Right ventricle myocardium inferior (tissue), 1 donor: Measurements from ENCODE around the gene ZFHX3. TPM values are rescaled to one million over a fixed set of nuclear protein-coding genes. Genes with fewer than 3 reads are reported as not detected.

ENCODE experiments used
- ATAC-seq: fragments of 200-7000 bp; cut with Tn5 transposase; one replicate; pipeline ENCODE4 v1.9.1; 2020; ENCODE audit warnings: mild to moderate bottlenecking, moderate library complexity
- DNase-seq: peaks from one replicate; pipeline ENCODE4 v3.0.0; 2021; ENCODE audit errors: missing footprints
- intact Hi-C: fragments of 100-400 bp; cut with DNase I; formaldehyde crosslinking; loops from one replicate; pipeline ENCODE4 v1.11.0; 2022
- total RNA-seq: library from RNA; stranded (reverse); fragmentation: NEBNext Ultra II Directional; extraction: Animal tissue kit (Norgen Biotek cat#: 25700); gene quantifications from one replicate; pipeline ENCODE4 v1.2.1, GENCODE V29; 2021
- donor health status: DM: no; HTN: yes; CAD: no; lungs with severe emphysema.

The ZFHX3 gene
- total RNA-seq, 1 donor from 2014 or later = 8.4 TPM

DNA sequence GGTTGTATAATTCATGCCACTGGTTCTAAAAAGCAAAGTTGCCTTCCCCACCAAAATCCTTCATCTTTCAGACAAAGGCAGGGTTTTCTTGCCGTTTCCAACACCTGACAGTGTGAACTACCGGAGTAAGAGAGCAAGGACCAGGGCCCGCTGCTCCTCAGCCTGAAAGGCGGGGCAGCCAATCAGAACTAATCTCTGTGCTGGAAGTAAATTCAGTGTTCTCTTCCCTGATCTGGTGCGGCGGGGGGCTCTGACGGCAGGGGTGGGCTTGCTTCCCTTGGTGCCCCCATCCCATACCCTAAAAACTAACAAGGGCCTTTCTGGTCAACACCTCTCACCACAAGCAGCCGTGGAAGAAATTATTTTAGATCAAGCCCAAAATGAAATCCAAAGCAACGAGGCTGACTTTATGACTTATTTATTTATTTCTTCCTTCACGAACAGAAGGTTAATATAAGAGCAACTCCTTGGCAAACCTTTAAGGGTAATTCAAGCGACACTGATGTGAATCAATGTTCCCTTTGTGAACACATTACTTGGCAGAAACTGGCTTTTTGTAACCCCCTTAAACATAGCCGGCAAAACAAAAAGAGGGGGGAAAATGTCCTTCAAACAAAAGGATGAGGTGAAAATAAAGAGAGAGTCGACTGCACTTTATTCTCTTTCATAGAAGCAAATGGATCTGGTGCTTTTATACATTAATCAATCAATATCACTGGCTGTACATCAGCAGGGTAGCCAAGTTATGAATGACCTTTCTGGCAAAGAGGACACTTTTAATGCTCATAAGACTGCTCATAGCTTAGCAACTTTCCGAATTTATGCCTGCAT, 189.9 kb downstream of the ZFHX3 start:
- intact Hi-C loops = loop anchor here (10.0 kb wide), 1 partner anchor 77 kb away; no protein-coding TSS in a partner anchor
- ATAC-seq (no peak), DNase-seq (no peak)

DNA sequence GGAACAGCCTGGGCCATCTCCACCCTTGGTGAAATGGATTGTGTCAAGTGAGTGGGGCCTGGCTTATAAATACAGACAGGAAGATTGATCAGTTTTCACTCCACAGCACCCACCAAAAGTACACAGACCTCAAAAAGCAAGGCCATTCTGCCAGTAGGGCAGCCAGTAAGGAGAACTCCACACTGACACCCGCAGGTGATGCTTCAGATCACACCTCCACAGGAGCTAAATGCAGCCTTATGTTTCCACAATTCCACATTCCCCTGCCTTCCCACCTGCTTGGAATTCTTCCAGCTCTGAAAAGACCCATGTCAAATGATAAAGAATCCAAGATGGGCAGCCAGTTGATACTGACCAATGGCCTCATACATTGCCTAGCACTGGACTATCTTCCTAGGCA, 191.1 kb downstream of the ZFHX3 start:
- DNase-seq (no peak), ATAC-seq (no peak)
- intact Hi-C loops = loop anchor here (10.0 kb wide), 1 partner anchor 78 kb away; no protein-coding TSS in a partner anchor

DNA sequence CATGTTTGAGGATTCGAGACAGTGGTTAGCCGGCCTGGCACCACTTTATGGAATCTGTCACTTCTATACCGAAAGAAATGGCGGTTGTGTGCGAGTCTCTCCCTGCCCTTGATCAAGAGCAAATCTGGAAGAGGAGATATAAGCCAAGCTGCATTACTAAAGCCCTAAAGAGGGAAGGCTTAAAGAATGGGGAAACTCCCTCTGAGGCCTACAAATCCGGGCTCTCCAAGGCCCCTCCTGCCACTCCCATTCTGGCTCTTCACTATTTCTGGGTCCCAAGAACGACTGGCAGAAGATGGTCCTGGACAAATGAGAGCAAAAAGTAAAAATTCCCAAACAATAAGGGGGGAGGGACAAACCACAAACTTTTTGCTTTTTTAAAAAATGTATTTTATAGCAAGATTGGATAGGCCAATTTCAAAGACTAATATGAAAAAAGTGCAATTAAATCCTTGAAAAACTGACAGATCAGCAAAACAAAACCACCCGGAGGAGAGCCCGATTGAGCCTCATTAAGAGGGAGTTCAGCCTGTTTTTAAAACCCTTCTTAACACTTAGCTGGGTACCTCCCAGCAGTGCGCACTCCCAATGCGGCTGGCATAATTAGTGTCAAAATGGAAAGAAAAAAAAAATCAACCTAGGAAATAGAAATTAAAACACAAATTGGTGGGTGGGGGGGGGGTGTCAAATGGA, 193.5 kb downstream of the ZFHX3 start:
- DNase-seq (no peak), ATAC-seq (no peak)
- intact Hi-C loops = loop anchor here (10.0 kb wide), 1 partner anchor 80 kb away; no protein-coding TSS in a partner anchor

DNA sequence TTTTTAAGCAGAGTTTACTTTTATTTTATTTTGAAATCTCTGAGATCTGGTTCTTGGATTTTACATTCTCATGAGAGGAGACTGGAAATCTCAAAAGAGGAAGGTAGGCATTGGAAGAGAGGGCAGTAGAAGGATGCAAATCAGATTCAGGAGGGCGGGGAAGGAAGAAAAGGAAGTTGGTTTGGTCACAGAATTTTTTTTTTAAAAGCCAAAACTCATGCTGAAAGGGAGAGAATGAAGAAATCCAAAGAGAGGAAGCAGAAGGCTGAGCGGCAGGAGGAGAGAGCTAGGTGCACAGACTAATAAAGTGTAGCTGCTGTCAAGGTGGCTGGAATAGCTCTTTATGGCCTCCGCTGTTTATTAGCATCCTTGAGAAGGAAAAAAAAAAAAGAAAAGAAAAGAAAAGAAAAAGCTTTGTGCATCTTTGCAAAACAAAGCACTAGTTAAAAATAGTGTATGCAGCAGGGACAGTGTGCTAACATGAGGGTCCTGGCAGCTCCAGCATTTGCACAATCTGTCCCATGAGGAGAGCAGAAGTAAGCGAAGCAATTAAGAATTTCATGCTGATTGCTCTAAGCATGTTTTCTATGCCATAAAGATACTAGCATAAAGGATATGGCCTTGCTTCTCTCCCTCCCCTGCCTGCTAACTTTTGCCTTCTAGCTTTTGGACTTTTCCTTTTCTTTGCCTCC, 194.2 kb downstream of the ZFHX3 start:
- intact Hi-C loops = loop anchor here (10.0 kb wide), 1 partner anchor 81 kb away; no protein-coding TSS in a partner anchor
- ATAC-seq (no peak), DNase-seq (no peak)

DNA sequence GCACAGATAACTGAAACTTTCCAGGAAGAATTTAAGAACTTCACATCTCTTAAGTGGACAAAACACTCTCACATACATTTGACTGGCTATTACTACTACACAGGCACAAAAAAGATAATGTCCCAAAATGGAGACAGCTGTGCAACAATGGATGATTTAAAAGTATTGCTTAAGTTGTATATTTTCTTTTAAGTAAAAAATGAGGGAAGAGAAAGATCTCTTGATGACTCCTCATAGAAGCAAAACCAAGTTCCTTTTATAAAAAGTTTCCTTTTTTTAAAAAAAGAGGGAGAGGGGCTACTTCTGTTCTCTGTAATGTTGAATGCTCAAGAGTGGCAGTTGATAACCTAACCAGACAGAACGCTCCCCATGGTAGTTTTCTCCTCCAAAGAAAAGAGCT, 195.5 kb downstream of the ZFHX3 start:
- ATAC-seq = no peak
- DNase-seq = no peak
- intact Hi-C loops = loop anchor here (10.0 kb wide), 1 partner anchor 82 kb away; no protein-coding TSS in a partner anchor

DNA sequence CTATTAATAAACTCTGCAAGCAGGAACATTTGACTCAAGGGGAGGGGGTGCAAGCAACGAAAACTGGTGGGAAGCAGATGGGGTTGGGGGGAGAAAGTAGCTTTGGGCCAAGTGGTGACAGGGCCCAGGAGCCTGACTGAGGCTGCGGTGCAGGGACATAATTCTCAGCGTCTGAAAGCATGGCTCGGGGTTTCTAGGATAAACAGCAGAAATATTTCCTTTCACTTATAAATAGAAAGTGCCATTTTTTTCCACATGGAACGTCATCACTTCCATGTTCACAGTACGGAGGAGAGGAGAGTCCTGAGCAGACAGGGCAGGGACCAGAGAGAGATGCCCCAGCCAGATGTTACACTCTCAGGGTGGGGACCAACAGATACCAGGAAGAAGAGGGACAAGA, 197.1 kb downstream of the ZFHX3 start:
- ATAC-seq (no peak), DNase-seq (no peak)
- intact Hi-C loops = loop anchor here (10.0 kb wide), 1 partner anchor 84 kb away; no protein-coding TSS in a partner anchor

DNA sequence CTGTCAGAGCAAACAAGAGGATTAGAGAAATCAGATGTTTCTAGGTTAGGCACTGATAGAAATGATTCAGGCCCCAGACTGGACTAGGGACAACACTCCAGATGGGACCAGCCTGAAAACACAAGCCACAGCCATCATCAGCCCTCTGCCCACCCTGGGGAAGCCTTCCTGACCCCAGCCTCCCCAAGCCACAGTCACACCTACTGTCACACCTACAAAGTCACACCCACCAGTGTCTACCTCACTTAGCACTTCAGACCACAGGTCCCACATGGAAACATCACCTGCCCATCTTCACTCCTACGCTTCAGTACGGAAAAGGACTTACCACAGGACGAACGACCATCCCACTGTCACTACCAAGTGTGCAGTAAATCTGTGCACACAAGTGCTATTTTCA, 197.9 kb downstream of the ZFHX3 start:
- ATAC-seq = no peak
- intact Hi-C loops = loop anchor here (10.0 kb wide), 1 partner anchor 85 kb away; no protein-coding TSS in a partner anchor
- DNase-seq = no peak

DNA sequence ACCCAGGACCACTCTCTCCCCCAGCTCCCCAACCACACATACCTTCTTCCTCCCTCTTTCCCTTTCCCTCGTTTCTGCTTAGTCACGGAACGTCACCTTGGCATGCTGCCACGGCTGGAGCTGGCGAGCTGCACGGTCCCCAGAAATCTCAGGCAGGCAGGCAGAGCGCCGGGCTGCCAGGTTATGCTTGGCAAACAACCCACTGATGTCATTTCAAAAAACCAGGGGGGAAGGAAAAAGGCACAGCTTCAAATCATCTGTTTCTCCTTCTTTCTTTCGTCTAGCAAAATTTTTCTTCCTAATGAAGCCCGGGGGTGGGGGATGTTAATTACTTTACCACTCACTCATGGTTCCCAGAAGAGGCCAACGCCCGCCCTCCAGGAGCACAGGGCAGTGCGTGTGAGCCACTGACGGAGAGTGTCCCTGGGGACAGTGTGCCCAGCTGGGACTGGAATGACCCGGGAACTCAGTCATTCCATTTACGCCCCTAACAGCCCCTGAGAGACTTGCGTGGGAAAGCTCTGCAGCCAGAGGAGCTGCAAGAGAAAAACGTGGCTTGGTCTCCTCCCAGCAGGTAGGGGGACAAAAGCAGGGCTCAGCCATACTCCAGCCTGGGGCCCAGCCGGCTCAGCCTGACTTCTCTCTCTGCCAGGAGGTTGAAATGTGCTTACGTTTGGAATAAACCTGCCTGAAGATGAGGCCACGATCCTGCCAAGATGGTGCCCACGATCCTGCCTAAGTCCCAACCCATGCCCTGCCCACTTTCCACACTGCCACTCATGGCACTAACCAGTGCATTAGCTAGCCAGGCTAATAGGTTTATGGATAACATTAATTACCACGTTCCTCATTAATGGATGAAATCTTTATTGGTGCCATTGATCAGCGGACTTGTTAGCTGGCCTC, 198.9 kb downstream of the ZFHX3 start:
- intact Hi-C loops = loop anchor here (5.0 kb wide), 1 partner anchor 208 kb away; no protein-coding TSS in a partner anchor
- ATAC-seq (peak; percentile 65), DNase-seq (peak; percentile 89)

DNA sequence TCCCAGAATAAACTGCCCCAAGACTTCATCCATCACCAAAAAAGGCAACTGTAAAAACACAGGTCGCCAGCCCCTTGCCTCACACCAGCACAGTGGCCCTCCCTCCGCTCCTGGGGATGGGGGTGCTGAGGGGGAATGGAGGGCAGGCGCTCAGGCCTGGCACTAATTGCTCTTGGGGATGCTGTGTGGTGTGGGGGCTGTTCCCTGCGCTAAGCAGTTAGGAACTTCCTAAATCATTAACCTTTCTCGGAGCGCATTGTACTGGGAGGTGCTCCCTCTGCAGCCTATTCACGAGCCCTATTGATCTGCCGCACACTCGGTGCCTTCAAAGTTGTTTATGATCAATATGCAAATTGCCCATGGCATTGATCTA, 199.9 kb downstream of the ZFHX3 start:
- ATAC-seq (no peak), DNase-seq (no peak)
- intact Hi-C loops = loop anchor here (5.0 kb wide), 1 partner anchor 209 kb away; no protein-coding TSS in a partner anchor

DNA sequence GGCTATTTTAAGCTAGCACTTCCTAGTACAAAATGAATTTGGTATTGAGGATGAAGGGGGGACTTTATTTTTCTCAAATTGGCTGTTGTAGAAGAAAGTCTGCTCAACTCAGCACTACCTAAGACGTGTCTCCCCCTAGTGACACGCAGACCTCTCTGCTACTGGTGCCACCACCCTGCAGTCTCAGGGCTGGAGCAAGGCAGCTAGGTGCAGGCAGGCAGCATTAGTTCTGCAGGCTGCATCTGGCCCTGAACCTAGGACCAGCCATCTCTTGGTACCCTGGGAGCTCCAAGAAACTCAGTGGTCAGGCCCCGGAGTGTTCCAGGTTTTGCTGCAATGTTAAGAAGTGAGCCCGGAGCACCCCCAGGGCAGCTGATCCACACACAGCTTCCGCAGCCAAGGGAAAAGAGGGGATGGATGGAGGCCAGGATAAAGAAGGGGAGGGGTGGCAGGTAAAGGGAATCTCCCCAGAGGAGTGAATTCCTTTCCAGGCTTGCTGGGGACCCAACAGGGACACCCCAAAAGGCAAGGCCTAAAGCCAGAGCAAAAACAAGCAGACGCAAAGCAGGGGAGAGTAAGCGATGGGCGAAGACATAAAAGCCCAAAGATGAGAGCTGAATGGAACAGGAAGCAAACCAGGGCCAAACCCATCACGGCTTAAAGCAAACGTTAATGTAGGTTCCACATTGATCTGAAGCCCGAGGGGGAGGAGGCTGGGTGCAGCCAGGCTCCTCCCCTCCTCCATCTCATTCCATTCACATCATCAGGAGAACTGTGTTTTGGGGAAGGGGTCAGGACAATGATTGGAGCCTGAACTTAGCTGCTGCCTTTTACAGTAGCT, 200.5 kb downstream of the ZFHX3 start:
- DNase-seq (no peak), ATAC-seq (peak; percentile 62)
- intact Hi-C loops = loop anchor here (5.0 kb wide), 1 partner anchor 210 kb away; no protein-coding TSS in a partner anchor

DNA sequence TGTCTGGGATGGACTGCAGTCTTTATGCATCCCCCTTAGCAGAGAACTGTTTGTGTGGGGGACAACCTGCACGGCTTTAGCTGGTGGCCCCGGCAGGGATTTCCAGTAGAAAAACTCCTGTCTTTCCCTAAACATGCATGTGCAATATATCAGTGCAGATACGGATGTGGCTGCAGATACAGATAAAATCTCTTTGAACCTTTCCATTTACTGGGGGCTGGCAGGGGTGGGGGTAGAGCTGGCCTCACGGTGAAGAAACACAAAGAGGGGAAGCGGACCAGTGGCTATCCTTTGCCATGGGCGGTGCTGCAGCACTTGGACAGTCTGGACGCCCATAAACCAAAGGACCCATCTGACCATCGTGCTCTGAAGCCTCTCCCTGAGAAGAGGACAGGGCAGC, 201.3 kb downstream of the ZFHX3 start:
- DNase-seq = no peak
- intact Hi-C loops = loop anchor here (5.0 kb wide), 1 partner anchor 211 kb away; no protein-coding TSS in a partner anchor
- no peak for ATAC-seq

DNA sequence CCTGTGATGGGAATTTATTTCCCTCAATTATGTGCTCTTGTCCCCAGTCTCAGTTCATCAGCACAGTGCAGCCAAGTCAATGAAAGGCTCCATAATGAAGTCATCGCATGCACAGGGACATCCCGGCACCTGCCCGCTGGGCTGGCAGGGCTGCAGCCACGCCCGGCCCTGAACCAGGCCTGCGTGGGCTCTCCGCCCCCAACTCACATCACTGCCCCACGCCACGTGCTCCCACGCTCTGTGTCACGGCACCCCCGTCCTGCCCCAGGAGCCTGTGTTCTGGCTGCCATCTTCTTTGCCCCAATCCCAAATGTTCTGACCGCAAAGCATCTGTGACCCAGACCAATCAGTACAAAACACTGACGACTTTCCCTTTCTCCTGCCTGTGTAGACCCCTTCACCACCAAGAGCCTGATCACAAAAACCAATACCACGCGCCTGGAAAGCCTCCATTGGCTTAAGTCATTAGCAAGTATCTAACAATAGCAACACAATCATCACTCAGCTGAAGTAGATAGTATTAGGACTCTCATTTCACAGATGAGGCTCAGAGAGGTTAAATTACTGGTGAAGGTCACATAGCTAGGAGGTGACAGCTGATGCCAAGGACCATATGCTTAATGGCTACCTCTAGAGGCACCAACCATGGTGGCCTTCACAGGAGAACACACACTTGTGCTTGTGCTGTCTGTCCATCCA, 202.5 kb downstream of the ZFHX3 start:
- intact Hi-C loops = loop anchor here (5.0 kb wide), 1 partner anchor 212 kb away; no protein-coding TSS in a partner anchor
- DNase-seq = no peak
- no peak for ATAC-seq

DNA sequence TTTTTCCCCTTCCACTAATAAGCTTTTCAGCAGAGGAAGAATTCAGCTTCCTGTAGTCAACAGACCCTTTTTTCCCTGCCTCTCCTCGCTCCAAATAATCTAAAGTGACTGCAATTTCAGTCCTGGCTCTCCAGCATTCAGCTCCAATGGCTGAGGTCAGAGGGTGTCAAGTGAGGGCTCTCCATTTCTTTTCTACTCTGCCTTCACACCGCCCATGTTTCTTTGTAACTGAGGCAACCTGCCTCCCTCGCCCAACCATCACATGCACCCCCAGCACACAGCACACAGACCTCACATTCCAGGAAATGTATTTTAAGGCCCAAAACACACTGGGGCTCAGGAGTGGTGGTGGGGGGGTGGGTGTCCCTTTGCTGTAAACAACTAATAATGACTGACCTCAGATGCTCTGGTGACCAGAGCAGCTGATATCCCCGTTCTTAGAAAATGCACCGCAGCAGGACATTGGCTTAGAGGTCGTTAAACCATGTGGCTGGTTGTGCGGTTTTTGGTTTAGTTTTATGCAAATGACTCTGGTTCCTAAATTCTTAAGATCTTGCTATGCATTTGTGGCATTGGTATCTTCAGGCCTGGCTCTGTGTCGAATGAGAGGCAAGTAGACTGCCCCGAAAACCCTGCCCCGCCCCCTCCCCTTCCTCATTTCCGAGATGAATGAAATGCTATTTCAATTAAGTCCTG, 203.6 kb downstream of the ZFHX3 start:
- no peak for ATAC-seq
- intact Hi-C loops = no loop called here
- DNase-seq = no peak

DNA sequence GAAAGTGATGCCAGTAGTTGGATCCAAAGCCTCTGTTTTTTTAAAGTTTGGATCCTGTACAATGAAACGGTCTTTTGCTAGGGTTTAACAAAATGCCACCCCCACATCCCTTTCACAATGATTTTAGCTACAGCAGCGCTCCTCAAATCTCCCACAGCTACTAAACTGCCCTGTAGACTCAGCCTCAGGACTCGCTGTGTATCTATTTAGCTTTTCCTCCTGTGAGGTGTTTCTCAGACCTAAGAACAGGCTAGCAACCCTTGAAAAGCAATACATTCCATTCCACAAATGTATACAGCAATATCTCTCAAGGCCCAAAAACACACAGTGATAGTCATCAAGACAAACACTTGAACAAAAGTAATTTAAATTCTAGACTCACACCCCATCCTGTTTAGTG, 206.4 kb downstream of the ZFHX3 start:
- intact Hi-C loops = no loop called here
- DNase-seq (no peak), ATAC-seq (no peak)

DNA sequence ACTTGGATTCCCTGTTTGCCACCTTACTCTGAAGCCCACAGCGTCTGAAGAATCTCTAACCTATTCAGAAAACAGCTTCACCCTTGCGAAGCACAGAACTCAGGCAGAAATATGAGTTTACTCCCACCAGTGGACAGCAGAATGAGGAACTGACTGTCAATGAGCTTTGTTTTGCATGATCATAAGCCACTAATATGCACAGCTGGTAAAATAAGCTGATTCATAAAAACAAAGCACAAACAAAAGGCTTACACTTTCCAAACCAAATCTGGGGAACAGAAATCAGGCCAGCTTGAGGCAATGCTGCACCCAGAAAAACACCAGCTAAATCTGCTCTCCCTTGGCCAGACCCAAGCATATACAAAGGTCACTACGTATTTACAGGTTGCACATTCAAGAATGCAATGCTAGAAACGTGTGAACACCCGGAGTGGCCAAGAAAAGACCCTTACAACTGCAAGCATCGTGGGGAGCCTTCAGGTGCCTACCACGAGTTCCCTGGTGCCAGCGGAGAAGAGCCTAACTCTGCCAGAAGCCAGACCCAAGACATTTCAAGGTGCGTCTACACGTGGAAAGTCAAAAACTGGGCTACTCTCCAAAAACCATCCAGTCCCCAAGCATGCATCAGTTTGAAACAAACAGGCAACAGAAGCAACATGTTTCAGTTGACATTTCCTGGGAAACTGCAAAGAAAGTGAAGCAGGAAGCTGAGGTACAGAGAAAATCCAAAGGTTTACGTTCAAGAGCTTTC, 207.1 kb downstream of the ZFHX3 start:
- DNase-seq (no peak), ATAC-seq (no peak)
- intact Hi-C loops = no loop called here
